ENCODE results near the gene FNBP1L.
A peak's percentile ranks its signal among the peaks of the same experiment; 100 is the strongest.

The FNBP1L gene

DNA sequence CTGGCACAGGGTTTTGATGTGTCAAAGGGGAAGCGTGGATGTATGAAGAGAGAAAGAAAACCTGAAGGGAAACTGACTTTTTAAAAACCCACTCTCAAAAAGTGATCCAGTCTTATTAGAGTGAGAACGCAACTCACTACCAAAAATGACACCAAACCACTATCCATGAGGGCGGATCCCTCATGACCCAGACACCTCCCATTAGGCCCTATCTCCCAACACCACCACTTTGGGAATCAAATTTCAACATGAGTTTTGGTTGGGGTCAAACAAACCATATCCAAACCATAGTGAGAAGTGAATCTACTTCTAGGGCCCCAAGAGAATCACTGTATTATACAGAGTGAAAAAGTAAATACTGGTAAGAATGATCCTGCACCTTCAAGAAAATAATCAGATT, 53.5 kb downstream of the FNBP1L start:
- Histone ChIP-seq H2BK5ac (ENCODE audit: low read length) (no peak overlapping the region), H2AK5ac (ENCODE audit: low read length) (no peak overlapping the region), H3K4me2 (ENCODE audit: low read length) (no peak overlapping the region), H4K8ac (ENCODE audit: low read depth, low read length) (peak overlapping the region; percentile 65), H2BK15ac (replicated peaks; ENCODE audit: low read depth) (no peak overlapping the region), H3K56ac (ENCODE audit: low read length) (no peak overlapping the region), H4K5ac (ENCODE audit: low read length) (no peak overlapping the region), H3K23ac (ENCODE audit: low read length) (no peak overlapping the region), H3K4ac (ENCODE audit: low read depth, low read length) (no peak overlapping the region), H3K9ac (ENCODE audit: low read length) (no peak overlapping the region), H3K27me3 (ENCODE audit: insufficient read depth, low read length, poor library complexity) (no peaks in the 10 kb centered on the region), H3K36me3 (ENCODE audit: control insufficient read depth, insufficient read depth, low read length) (no peaks in the 10 kb centered on the region), H3K79me2 (ENCODE audit: control insufficient read depth, insufficient read depth, low read length) (peaks cover 48% of the 10 kb centered on the region), H3K4me3 (ENCODE audit: low read length) (no peak overlapping the region), H2BK120ac (ENCODE audit: low read depth, low read length) (no peak overlapping the region), H3K4me1 (ENCODE audit: control insufficient read depth, low read depth, low read length) (no peaks in the 10 kb centered on the region), H3K18ac (ENCODE audit: low read length) (no peak overlapping the region), H3K79me1 (ENCODE audit: low read length) (peaks cover 4% of the 10 kb centered on the region), H3K27ac (ENCODE audit: low read depth, low read length) (no peak overlapping the region)
- peak; percentile 15 for DNase-seq
- WGBS (ENCODE audit: extremely low coverage, insufficient coverage, low lambda C conversion rate): no CpG with 5 or more reads among the region's 3 CpGs

DNA sequence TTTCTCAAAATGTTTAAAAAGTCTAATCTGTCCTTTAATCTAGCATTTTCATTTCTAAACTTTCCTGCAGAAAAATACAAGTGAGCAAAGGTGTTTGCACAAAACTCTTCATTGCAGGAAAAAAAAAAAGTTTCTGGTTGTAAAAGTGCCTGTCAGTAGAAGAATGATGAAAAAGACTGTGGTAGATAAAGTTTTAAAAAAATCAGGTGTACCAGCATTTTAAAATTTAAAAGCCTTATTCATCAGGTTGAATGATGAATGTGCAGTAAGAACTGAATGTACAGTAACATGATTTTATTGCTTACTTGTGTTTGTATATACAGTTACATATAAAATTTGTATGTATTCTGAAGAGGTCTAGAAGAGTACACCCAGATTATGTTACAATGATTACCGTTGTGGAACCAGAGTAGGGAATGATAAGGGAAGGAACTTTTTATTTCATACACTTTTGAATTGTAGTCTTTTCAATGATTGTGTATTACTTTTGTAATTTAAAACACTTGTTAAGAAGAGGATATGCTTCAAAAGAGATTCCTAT, 54.0 kb downstream of the FNBP1L start:
- no peak overlapping the region for H3K4ac ChIP-seq (ENCODE audit: low read depth, low read length)
- no peak overlapping the region for H3K4me2 ChIP-seq (ENCODE audit: low read length)
- H3K56ac ChIP-seq (ENCODE audit: low read length): no peak overlapping the region
- H2BK120ac ChIP-seq (ENCODE audit: low read depth, low read length): no peak overlapping the region
- H3K79me1 ChIP-seq (ENCODE audit: low read length): peaks cover 4% of the 10 kb centered on the region
- no peaks in the 10 kb centered on the region for H3K4me1 ChIP-seq (ENCODE audit: control insufficient read depth, low read depth, low read length)
- no peak overlapping the region for H3K9ac ChIP-seq (ENCODE audit: low read length)
- no peak overlapping the region for H4K5ac ChIP-seq (ENCODE audit: low read length)
- no peaks in the 10 kb centered on the region for H3K27me3 ChIP-seq (ENCODE audit: insufficient read depth, low read length, poor library complexity)
- WGBS (ENCODE audit: extremely low coverage, insufficient coverage, low lambda C conversion rate): no CpG with 5 or more reads among the region's 1 CpG
- H2BK15ac ChIP-seq (replicated peaks; ENCODE audit: low read depth): no peak overlapping the region
- H3K79me2 ChIP-seq (ENCODE audit: control insufficient read depth, insufficient read depth, low read length): peaks cover 43% of the 10 kb centered on the region
- no peak overlapping the region for H2AK5ac ChIP-seq (ENCODE audit: low read length)
- no peak overlapping the region for H3K23ac ChIP-seq (ENCODE audit: low read length)
- H3K36me3 ChIP-seq (ENCODE audit: control insufficient read depth, insufficient read depth, low read length): no peaks in the 10 kb centered on the region
- H4K8ac ChIP-seq (ENCODE audit: low read depth, low read length): no peak overlapping the region
- no peak overlapping the region for H3K18ac ChIP-seq (ENCODE audit: low read length)
- H3K27ac ChIP-seq (ENCODE audit: low read depth, low read length): no peak overlapping the region
- no peak overlapping the region for H3K4me3 ChIP-seq (ENCODE audit: low read length)
- no peak overlapping the region for H2BK5ac ChIP-seq (ENCODE audit: low read length)
- DNase-seq: no peak

GRCh38 chr1:93502571-93502970, 54.7 kb downstream of the FNBP1L start:
- DNase-seq: no peak
- Histone ChIP-seq H2BK120ac (ENCODE audit: low read depth, low read length) (no peak overlapping the region), H3K4ac (ENCODE audit: low read depth, low read length) (no peak overlapping the region), H2BK5ac (ENCODE audit: low read length) (no peak overlapping the region), H3K9ac (ENCODE audit: low read length) (no peak overlapping the region), H2BK15ac (replicated peaks; ENCODE audit: low read depth) (no peak overlapping the region), H3K4me3 (ENCODE audit: low read length) (no peak overlapping the region), H4K8ac (ENCODE audit: low read depth, low read length) (no peak overlapping the region), H3K56ac (ENCODE audit: low read length) (no peak overlapping the region), H3K18ac (ENCODE audit: low read length) (no peak overlapping the region), H2AK5ac (ENCODE audit: low read length) (no peak overlapping the region), H3K4me2 (ENCODE audit: low read length) (no peak overlapping the region), H3K4me1 (ENCODE audit: control insufficient read depth, low read depth, low read length) (no peaks in the 10 kb centered on the region), H3K27me3 (ENCODE audit: insufficient read depth, low read length, poor library complexity) (no peaks in the 10 kb centered on the region), H3K27ac (ENCODE audit: low read depth, low read length) (no peak overlapping the region), H3K36me3 (ENCODE audit: control insufficient read depth, insufficient read depth, low read length) (no peaks in the 10 kb centered on the region), H3K79me2 (ENCODE audit: control insufficient read depth, insufficient read depth, low read length) (peaks cover 45% of the 10 kb centered on the region), H4K5ac (ENCODE audit: low read length) (no peak overlapping the region), H3K79me1 (ENCODE audit: low read length) (peaks cover 4% of the 10 kb centered on the region), H3K23ac (ENCODE audit: low read length) (no peak overlapping the region)
- whole genome bisulfite sequencing (ENCODE audit: extremely low coverage, insufficient coverage, low lambda C conversion rate): no CpG with 5 or more reads among the region's 1 CpG

DNA sequence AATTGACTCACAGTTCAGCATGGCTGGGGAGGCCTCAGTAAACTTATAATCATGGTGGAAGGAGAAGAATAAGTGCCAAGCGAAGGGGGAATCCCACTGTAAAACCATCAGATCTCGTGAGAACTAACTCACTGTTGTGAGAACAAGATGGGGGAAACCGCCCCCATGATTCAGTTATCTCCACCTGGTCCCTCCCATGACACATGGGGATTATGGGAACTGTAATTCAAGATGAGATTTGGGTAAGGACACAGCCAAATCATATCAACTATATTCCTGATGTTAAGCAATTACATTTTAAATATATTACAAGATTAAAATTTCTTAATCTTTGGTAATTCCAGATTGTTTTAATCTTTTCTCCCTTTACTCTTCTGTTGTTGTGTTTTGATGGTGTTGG, 55.2 kb downstream of the FNBP1L start:
- Histone ChIP-seq H2BK15ac (replicated peaks; ENCODE audit: low read depth) (no peak overlapping the region), H3K36me3 (ENCODE audit: control insufficient read depth, insufficient read depth, low read length) (no peaks in the 10 kb centered on the region), H4K8ac (ENCODE audit: low read depth, low read length) (no peak overlapping the region), H2AK5ac (ENCODE audit: low read length) (no peak overlapping the region), H2BK120ac (ENCODE audit: low read depth, low read length) (no peak overlapping the region), H3K23ac (ENCODE audit: low read length) (no peak overlapping the region), H3K27ac (ENCODE audit: low read depth, low read length) (no peak overlapping the region), H3K79me2 (ENCODE audit: control insufficient read depth, insufficient read depth, low read length) (peaks cover 48% of the 10 kb centered on the region), H3K27me3 (ENCODE audit: insufficient read depth, low read length, poor library complexity) (no peaks in the 10 kb centered on the region), H3K9ac (ENCODE audit: low read length) (no peak overlapping the region), H3K4ac (ENCODE audit: low read depth, low read length) (no peak overlapping the region), H3K4me2 (ENCODE audit: low read length) (no peak overlapping the region), H3K4me1 (ENCODE audit: control insufficient read depth, low read depth, low read length) (no peaks in the 10 kb centered on the region), H2BK5ac (ENCODE audit: low read length) (no peak overlapping the region), H3K56ac (ENCODE audit: low read length) (no peak overlapping the region), H3K4me3 (ENCODE audit: low read length) (no peak overlapping the region), H3K79me1 (ENCODE audit: low read length) (peaks cover 4% of the 10 kb centered on the region), H4K5ac (ENCODE audit: low read length) (no peak overlapping the region), H3K18ac (ENCODE audit: low read length) (no peak overlapping the region)
- WGBS (ENCODE audit: extremely low coverage, insufficient coverage, low lambda C conversion rate): no CpG with 5 or more reads among the region's 3 CpGs
- DNase-seq: no peak

DNA sequence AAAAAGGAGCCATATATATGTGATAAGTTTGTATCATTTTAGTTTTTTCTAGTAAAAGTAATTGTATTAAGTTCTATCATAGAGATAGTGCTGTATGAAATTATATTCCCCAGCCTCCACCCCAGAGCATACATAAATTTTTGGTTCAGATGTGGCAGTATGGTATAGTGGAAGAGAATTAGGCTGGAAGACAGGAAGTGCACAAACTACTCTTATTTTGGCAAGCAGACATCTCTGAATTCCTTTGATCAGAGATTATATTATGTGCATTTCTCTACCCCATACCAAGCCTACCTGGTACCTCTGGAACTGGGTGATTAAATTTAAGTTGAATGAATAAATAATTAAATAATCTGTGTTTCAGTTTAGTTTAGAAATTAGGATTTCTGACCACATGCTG, 55.9 kb downstream of the FNBP1L start:
- H2BK120ac ChIP-seq (ENCODE audit: low read depth, low read length): no peak overlapping the region
- H2BK15ac ChIP-seq (replicated peaks; ENCODE audit: low read depth): no peak overlapping the region
- H2AK5ac ChIP-seq (ENCODE audit: low read length): no peak overlapping the region
- H2BK5ac ChIP-seq (ENCODE audit: low read length): no peak overlapping the region
- no peak overlapping the region for H3K4me3 ChIP-seq (ENCODE audit: low read length)
- no peak overlapping the region for H3K9ac ChIP-seq (ENCODE audit: low read length)
- no peaks in the 10 kb centered on the region for H3K27me3 ChIP-seq (ENCODE audit: insufficient read depth, low read length, poor library complexity)
- no peak overlapping the region for H3K56ac ChIP-seq (ENCODE audit: low read length)
- H3K36me3 ChIP-seq (ENCODE audit: control insufficient read depth, insufficient read depth, low read length): peaks cover under 1% of the 10 kb centered on the region
- H3K23ac ChIP-seq (ENCODE audit: low read length): no peak overlapping the region
- no peak overlapping the region for H4K5ac ChIP-seq (ENCODE audit: low read length)
- no peak overlapping the region for H3K4me2 ChIP-seq (ENCODE audit: low read length)
- peaks cover 4% of the 10 kb centered on the region for H3K79me1 ChIP-seq (ENCODE audit: low read length)
- H3K27ac ChIP-seq (ENCODE audit: low read depth, low read length): no peak overlapping the region
- no peak overlapping the region for H3K18ac ChIP-seq (ENCODE audit: low read length)
- no peak for DNase-seq
- no peak overlapping the region for H3K4ac ChIP-seq (ENCODE audit: low read depth, low read length)
- peaks cover 49% of the 10 kb centered on the region for H3K79me2 ChIP-seq (ENCODE audit: control insufficient read depth, insufficient read depth, low read length)
- no peaks in the 10 kb centered on the region for H3K4me1 ChIP-seq (ENCODE audit: control insufficient read depth, low read depth, low read length)
- no peak overlapping the region for H4K8ac ChIP-seq (ENCODE audit: low read depth, low read length)

GRCh38 chr1:93504247-93505033, 56.5 kb downstream of the FNBP1L start:
- Histone ChIP-seq H3K27me3 (ENCODE audit: insufficient read depth, low read length, poor library complexity) (no peaks in the 10 kb centered on the region), H3K4me3 (ENCODE audit: low read length) (no peak overlapping the region), H3K23ac (ENCODE audit: low read length) (no peak overlapping the region), H2AK5ac (ENCODE audit: low read length) (no peak overlapping the region), H2BK5ac (ENCODE audit: low read length) (no peak overlapping the region), H2BK15ac (replicated peaks; ENCODE audit: low read depth) (no peak overlapping the region), H3K4me2 (ENCODE audit: low read length) (no peak overlapping the region), H3K56ac (ENCODE audit: low read length) (no peak overlapping the region), H4K5ac (ENCODE audit: low read length) (no peak overlapping the region), H3K27ac (ENCODE audit: low read depth, low read length) (no peak overlapping the region), H3K9ac (ENCODE audit: low read length) (no peak overlapping the region), H3K4me1 (ENCODE audit: control insufficient read depth, low read depth, low read length) (no peaks in the 10 kb centered on the region), H3K36me3 (ENCODE audit: control insufficient read depth, insufficient read depth, low read length) (peaks cover 4% of the 10 kb centered on the region), H3K4ac (ENCODE audit: low read depth, low read length) (no peak overlapping the region), H4K8ac (ENCODE audit: low read depth, low read length) (no peak overlapping the region), H2BK120ac (ENCODE audit: low read depth, low read length) (no peak overlapping the region), H3K79me2 (ENCODE audit: control insufficient read depth, insufficient read depth, low read length) (peaks cover 48% of the 10 kb centered on the region), H3K79me1 (ENCODE audit: low read length) (peaks cover 6% of the 10 kb centered on the region), H3K18ac (ENCODE audit: low read length) (peak overlapping the region; percentile 28)
- WGBS (ENCODE audit: extremely low coverage, insufficient coverage, low lambda C conversion rate): no CpG with 5 or more reads among the region's 8 CpGs
- DNase-seq: peak; percentile 73
